ENCODE measurements around the gene YARS1.

DNA sequence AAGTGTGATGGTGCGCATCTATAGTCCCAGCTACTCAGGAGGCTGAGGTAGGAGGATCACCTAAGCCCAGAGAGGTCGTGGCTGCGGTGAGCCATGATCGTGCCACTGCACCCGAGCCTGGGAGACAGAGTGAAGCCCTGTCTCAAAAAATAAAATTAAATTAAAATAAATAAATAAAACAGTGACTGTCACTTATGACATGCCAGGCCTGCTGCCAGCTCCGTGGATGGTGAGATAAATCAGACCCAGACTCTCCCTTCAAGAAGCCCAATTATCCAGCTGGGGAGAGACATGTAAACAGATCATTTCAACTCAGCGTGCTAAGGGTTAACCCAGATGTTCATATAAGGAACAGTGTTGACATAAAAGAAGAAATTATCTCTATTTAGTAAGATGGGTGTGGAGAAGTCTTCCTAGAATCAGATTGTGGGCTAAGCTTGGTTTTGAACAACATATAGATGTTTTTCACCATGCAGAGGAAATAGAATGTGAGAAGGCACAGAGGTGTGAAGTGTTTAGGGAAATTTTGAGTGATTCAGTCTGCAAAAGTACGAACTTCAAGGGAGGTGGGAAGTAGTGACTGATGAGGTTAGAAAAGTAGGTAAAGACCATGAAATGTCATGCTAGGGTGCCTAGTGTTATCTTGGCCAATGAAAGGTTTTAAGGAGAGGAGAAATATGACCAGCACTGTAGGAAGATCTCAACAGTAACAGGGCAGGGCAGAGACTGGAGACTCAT, 18.3 kb downstream of the YARS1 start:
- TF ChIP-seq, protein P1, sequence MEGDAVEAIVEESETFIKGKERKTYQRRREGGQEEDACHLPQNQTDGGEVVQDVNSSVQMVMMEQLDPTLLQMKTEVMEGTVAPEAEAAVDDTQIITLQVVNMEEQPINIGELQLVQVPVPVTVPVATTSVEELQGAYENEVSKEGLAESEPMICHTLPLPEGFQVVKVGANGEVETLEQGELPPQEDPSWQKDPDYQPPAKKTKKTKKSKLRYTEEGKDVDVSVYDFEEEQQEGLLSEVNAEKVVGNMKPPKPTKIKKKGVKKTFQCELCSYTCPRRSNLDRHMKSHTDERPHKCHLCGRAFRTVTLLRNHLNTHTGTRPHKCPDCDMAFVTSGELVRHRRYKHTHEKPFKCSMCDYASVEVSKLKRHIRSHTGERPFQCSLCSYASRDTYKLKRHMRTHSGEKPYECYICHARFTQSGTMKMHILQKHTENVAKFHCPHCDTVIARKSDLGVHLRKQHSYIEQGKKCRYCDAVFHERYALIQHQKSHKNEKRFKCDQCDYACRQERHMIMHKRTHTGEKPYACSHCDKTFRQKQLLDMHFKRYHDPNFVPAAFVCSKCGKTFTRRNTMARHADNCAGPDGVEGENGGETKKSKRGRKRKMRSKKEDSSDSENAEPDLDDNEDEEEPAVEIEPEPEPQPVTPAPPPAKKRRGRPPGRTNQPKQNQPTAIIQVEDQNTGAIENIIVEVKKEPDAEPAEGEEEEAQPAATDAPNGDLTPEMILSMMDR (IDR thresholded peaks at IDR 0.05 in 4 of 5, conservative IDR thresholded peaks at IDR 0.05 in 1 of 5), result no peak
- no peak for TF ChIP-seq POLR2A (IDR thresholded peaks at IDR 0.05)
